ENCODE measurements around the gene MYL12A.
A peak's percentile ranks its signal among the peaks of the same experiment; 100 is the strongest.

The MYL12A gene

DNA sequence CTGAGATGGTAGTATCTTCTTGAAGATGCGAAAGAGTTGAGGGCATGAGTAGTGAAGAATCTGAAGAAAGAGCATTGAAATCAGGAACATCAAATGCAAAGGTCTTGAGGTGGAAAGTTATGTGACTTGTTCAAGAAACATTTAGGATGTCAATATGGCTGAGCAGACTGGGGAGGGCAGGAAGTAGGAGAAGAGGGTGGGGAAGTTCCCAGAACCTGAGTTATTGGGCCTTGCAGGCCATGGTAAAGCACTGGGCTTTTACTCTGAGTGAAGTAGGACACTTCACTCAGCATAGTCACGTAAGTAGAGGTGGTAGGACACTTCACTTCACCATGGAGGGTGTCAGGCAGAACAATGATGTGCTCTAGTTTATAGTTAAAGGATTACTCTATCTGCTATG, 11.8 kb upstream of the MYL12A start:
- Histone ChIP-seq H4K20me1 (ENCODE audit: insufficient read depth, low read length) (no peaks in the 10 kb centered on the region), H3K79me2 (ENCODE audit: insufficient read depth, low read length) (no peaks in the 10 kb centered on the region), H3K27ac (ENCODE audit: low read length) (no peak overlapping the region), H3K4me1 (ENCODE audit: insufficient read depth, low read length) (no peaks in the 10 kb centered on the region), H3K36me3 (ENCODE audit: insufficient read depth, low read length) (no peaks in the 10 kb centered on the region), H3K4me2 (ENCODE audit: insufficient read depth, low read length) (no peak overlapping the region), H2AFZ (ENCODE audit: low read depth, low read length) (no peak overlapping the region), H3K9ac (ENCODE audit: low read depth, low read length) (no peak overlapping the region), H3K27me3 (ENCODE audit: insufficient read depth, low read length, poor library complexity) (no peaks in the 10 kb centered on the region), H3K9me3 (ENCODE audit: insufficient read depth, low read length, severe bottlenecking) (no peaks in the 10 kb centered on the region), H3K4me3 (ENCODE audit: low read depth in 1 of 2, low read length in 2 of 2) (no peak overlapping the region)
- TF ChIP-seq EZH2 (IDR thresholded peaks at IDR 0.05; ENCODE audit: borderline replicate concordance, low read depth, low read length, severe bottlenecking) (no peak), CTCF (IDR thresholded peaks at IDR 0.05; ENCODE audit: borderline replicate concordance, extremely low read depth, low read length, poor library complexity, severe bottlenecking) (no peak)
- DNase-seq, result no peak
- no peak for ATAC-seq (ENCODE audit: insufficient read depth, low read depth)

- no peak overlapping the region for H2AFZ ChIP-seq (ENCODE audit: low read depth, low read length)
- no peak overlapping the region for H3K4me2 ChIP-seq (ENCODE audit: insufficient read depth, low read length)
- H3K4me1 ChIP-seq (ENCODE audit: insufficient read depth, low read length), result no peaks in the 10 kb centered on the region
- H3K27ac ChIP-seq (ENCODE audit: low read length), result no peak overlapping the region
- DNase-seq (no peak), ATAC-seq (ENCODE audit: insufficient read depth, low read depth) (no peak)
- no peaks in the 10 kb centered on the region for H3K36me3 ChIP-seq (ENCODE audit: insufficient read depth, low read length)
- H3K9ac ChIP-seq (ENCODE audit: low read depth, low read length), result no peak overlapping the region
- peaks cover 3% of the 10 kb centered on the region for H3K9me3 ChIP-seq (ENCODE audit: insufficient read depth, low read length, severe bottlenecking)
- H4K20me1 ChIP-seq (ENCODE audit: insufficient read depth, low read length), result no peaks in the 10 kb centered on the region
- TF ChIP-seq CTCF (IDR thresholded peaks at IDR 0.05; ENCODE audit: borderline replicate concordance, extremely low read depth, low read length, poor library complexity, severe bottlenecking) (no peak), EZH2 (IDR thresholded peaks at IDR 0.05; ENCODE audit: borderline replicate concordance, low read depth, low read length, severe bottlenecking) (no peak)
- H3K27me3 ChIP-seq (ENCODE audit: insufficient read depth, low read length, poor library complexity), result no peaks in the 10 kb centered on the region
- no peak overlapping the region for H3K4me3 ChIP-seq (ENCODE audit: low read depth in 1 of 2, low read length in 2 of 2)
- H3K79me2 ChIP-seq (ENCODE audit: insufficient read depth, low read length), result no peaks in the 10 kb centered on the region
These were observed 11.1 kb upstream of the MYL12A start for GRCh38 chr18:3236470-3236869.

GRCh38 chr18:3238742-3239141, 8.9 kb upstream of the MYL12A start:
- Histone ChIP-seq H3K27me3 (ENCODE audit: insufficient read depth, low read length, poor library complexity) (no peaks in the 10 kb centered on the region), H2AFZ (ENCODE audit: low read depth, low read length) (no peak overlapping the region), H4K20me1 (ENCODE audit: insufficient read depth, low read length) (no peaks in the 10 kb centered on the region), H3K27ac (ENCODE audit: low read length) (no peak overlapping the region), H3K9ac (ENCODE audit: low read depth, low read length) (no peak overlapping the region), H3K4me3 (ENCODE audit: low read depth in 1 of 2, low read length in 2 of 2) (no peak overlapping the region), H3K4me2 (ENCODE audit: insufficient read depth, low read length) (no peak overlapping the region), H3K79me2 (ENCODE audit: insufficient read depth, low read length) (no peaks in the 10 kb centered on the region), H3K4me1 (ENCODE audit: insufficient read depth, low read length) (no peaks in the 10 kb centered on the region), H3K9me3 (ENCODE audit: insufficient read depth, low read length, severe bottlenecking) (peaks cover 5% of the 10 kb centered on the region), H3K36me3 (ENCODE audit: insufficient read depth, low read length) (no peaks in the 10 kb centered on the region)
- TF ChIP-seq EZH2 (IDR thresholded peaks at IDR 0.05; ENCODE audit: borderline replicate concordance, low read depth, low read length, severe bottlenecking) (no peak), CTCF (IDR thresholded peaks at IDR 0.05; ENCODE audit: borderline replicate concordance, extremely low read depth, low read length, poor library complexity, severe bottlenecking) (peak; percentile 21)
- ATAC-seq (ENCODE audit: insufficient read depth, low read depth), result peak; percentile 53; the same call in 1 of the 3 replicates
- DNase-seq, result no peak

GRCh38 chr18:3245185-3245564, 2.4 kb upstream of the MYL12A start:
- Histone ChIP-seq H4K20me1 (ENCODE audit: insufficient read depth, low read length) (peaks cover 7% of the 10 kb centered on the region; the same call in 1 of the 2 replicates), H3K27ac (ENCODE audit: low read length) (peak overlapping the region; percentile 92), H3K4me1 (ENCODE audit: insufficient read depth, low read length) (peaks cover 38% of the 10 kb centered on the region), H3K27me3 (ENCODE audit: insufficient read depth, low read length, poor library complexity) (no peaks in the 10 kb centered on the region), H3K9ac (ENCODE audit: low read depth, low read length) (peak overlapping the region; percentile 85), H3K36me3 (ENCODE audit: insufficient read depth, low read length) (peaks cover 10% of the 10 kb centered on the region), H3K9me3 (ENCODE audit: insufficient read depth, low read length, severe bottlenecking) (peaks cover 5% of the 10 kb centered on the region), H3K4me3 (ENCODE audit: low read depth in 1 of 2, low read length in 2 of 2) (peak overlapping the region; percentile 47 to 67; a peak in 3 of 4 replicates), H2AFZ (ENCODE audit: low read depth, low read length) (peak overlapping the region; percentile 86), H3K4me2 (ENCODE audit: insufficient read depth, low read length) (peak overlapping the region; percentile 99), H3K79me2 (ENCODE audit: insufficient read depth, low read length) (peaks cover 32% of the 10 kb centered on the region)
- DNase-seq, result no peak
- TF ChIP-seq CTCF (IDR thresholded peaks at IDR 0.05; ENCODE audit: borderline replicate concordance, extremely low read depth, low read length, poor library complexity, severe bottlenecking) (no peak), EZH2 (IDR thresholded peaks at IDR 0.05; ENCODE audit: borderline replicate concordance, low read depth, low read length, severe bottlenecking) (no peak)
- no peak for ATAC-seq (ENCODE audit: insufficient read depth, low read depth)
